Suprapubic skin (tissue), 4 donors: Measurements from ENCODE around the gene FAM120B. TPM values are rescaled to one million over a fixed set of nuclear protein-coding genes. Genes with fewer than 3 reads are reported as not detected.

ENCODE experiments used
- DNase-seq, 2 donors: peaks; one replicate each; pipeline ENCODE4 v3.0.0-alpha.2; 2019; ENCODE audit warnings: low spot score in 2 of 2
- H3K27ac ChIP-seq: fragments of 200-600 bp; sonication (generic); one replicate; pipeline ENCODE4 v1.5.1; 2019
- H3K27me3 ChIP-seq: fragments of 200-600 bp; sonication (generic); one replicate; pipeline ENCODE4 v1.5.1; 2019
- H3K36me3 ChIP-seq: fragments of 200-600 bp; sonication (generic); one replicate; pipeline ENCODE4 v1.5.1; 2019
- H3K4me1 ChIP-seq: fragments of 200-600 bp; sonication (generic); one replicate; pipeline ENCODE4 v1.5.1; 2019
- H3K4me3 ChIP-seq: fragments of 200-600 bp; sonication (generic); one replicate; pipeline ENCODE4 v1.5.1; 2019; ENCODE audit warnings: mild to moderate bottlenecking
- H3K9me3 ChIP-seq: fragments of 200-600 bp; sonication (generic); one replicate; pipeline ENCODE4 v1.5.1; 2019
- EP300 ChIP-seq: sonication (generic); formaldehyde crosslinking; IDR thresholded peaks from one replicate; pipeline ENCODE4 v1.6.1; 2017; ENCODE audit warnings: antibody characterized with exemption
- POLR2A ChIP-seq, 2 donors: fragments of 450-650 bp; IDR thresholded peaks; one replicate each; pipeline ENCODE4 v1.6.1; 2017; ENCODE audit warnings: antibody characterized with exemption in 2 of 2, mild to moderate bottlenecking in 2 of 2, moderate library complexity in 2 of 2
- POLR2AphosphoS5 ChIP-seq, 3 donors: sonication (generic); formaldehyde crosslinking; IDR thresholded peaks; one replicate each; pipeline ENCODE4 v1.6.1; 2017; ENCODE audit warnings: antibody characterized with exemption in 3 of 3
- WGBS: methylation state at CpG from one replicate; pipeline ENCODE4 v1.1.5; 2018; 5-methylcytosine and 5-hydroxymethylcytosine counted together
- total RNA-seq, 4 donors: library from RNA; depleted of rRNA; stranded (reverse); fragments of >200 nt; gene quantifications; one replicate each; pipeline ENCODE4 v1.1.0, GENCODE V29; 2016
- TF ChIP-seq, protein P1 (sequence below), 2 donors: fragments of 200-600 bp in 1 of 2; fragments of 450-650 bp in 1 of 2; sonication (generic) in 1 of 2; IDR thresholded peaks; one replicate each; pipeline ENCODE4 v1.5.1; 2016 to 2019; ENCODE audit warnings: antibody characterized with exemption in 2 of 2, mild to moderate bottlenecking in 1 of 2, moderate library complexity in 1 of 2

FAM120B gene
- total RNA-seq, 4 donors from 2014 or later: 19.9 to 55.4 (median 27.6) TPM

DNA sequence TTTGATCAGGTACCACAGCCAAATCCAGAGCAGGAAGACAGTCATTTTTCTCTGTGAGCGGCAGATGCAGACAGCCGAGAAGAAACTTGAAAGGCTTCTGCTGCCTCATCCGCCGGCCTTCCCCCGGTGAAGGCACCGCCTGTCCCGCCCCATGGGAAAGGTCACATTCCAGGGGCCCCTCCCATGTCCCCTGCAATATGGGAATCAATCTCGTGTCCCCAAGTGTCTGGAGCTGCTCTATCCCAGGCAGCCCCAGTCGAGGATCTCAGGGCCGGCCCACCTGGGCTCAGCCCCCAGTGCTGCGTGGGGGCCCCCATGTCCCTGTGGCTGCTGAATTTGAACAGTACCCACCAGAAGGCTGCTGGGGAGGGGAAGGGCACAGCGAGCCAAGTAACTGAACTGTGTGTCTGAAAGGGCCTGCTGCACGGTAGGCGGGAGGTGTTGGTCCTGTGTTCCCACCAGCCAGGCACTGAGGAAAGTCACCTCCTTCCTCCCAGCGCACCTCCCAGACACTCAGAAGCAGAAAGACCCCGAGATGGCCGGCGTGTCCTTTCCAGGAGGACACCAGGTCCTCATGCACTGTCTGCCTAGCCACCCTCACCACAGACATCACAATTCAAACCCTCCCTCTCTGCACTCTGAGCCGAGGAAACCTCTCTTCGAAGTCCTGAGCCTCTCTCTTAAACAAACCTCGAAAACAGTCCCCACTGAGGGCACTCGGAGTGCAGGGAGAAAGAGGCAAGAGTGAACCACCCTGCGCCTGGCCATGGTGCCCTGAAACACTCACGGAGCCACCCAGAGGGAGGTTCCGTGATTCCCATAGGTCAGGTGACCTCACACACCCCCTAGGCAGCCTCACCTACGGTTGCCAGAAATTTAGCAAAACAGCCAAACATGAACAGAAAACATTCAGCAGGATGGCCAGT is 147.3 kb downstream of the FAM120B start:
- Histone ChIP-seq H3K27ac (no peak overlapping the region), H3K27me3 (peaks cover 6% of the 10 kb centered on the region), H3K9me3 (no peaks in the 10 kb centered on the region), H3K36me3 (no peaks in the 10 kb centered on the region), H3K4me3 (no peak overlapping the region), H3K4me1 (no peaks in the 10 kb centered on the region)
- WGBS: 77% methylated on average over 25 of the region's 26 CpGs
- peak in 1 of 2 donors; percentile 71 for DNase-seq
- TF ChIP-seq, protein P1, sequence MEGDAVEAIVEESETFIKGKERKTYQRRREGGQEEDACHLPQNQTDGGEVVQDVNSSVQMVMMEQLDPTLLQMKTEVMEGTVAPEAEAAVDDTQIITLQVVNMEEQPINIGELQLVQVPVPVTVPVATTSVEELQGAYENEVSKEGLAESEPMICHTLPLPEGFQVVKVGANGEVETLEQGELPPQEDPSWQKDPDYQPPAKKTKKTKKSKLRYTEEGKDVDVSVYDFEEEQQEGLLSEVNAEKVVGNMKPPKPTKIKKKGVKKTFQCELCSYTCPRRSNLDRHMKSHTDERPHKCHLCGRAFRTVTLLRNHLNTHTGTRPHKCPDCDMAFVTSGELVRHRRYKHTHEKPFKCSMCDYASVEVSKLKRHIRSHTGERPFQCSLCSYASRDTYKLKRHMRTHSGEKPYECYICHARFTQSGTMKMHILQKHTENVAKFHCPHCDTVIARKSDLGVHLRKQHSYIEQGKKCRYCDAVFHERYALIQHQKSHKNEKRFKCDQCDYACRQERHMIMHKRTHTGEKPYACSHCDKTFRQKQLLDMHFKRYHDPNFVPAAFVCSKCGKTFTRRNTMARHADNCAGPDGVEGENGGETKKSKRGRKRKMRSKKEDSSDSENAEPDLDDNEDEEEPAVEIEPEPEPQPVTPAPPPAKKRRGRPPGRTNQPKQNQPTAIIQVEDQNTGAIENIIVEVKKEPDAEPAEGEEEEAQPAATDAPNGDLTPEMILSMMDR (IDR thresholded peaks at IDR 0.05): no peak
- TF ChIP-seq POLR2AphosphoS5 (IDR thresholded peaks at IDR 0.05) (no peak), POLR2A (IDR thresholded peaks at IDR 0.05) (no peak)

DNA sequence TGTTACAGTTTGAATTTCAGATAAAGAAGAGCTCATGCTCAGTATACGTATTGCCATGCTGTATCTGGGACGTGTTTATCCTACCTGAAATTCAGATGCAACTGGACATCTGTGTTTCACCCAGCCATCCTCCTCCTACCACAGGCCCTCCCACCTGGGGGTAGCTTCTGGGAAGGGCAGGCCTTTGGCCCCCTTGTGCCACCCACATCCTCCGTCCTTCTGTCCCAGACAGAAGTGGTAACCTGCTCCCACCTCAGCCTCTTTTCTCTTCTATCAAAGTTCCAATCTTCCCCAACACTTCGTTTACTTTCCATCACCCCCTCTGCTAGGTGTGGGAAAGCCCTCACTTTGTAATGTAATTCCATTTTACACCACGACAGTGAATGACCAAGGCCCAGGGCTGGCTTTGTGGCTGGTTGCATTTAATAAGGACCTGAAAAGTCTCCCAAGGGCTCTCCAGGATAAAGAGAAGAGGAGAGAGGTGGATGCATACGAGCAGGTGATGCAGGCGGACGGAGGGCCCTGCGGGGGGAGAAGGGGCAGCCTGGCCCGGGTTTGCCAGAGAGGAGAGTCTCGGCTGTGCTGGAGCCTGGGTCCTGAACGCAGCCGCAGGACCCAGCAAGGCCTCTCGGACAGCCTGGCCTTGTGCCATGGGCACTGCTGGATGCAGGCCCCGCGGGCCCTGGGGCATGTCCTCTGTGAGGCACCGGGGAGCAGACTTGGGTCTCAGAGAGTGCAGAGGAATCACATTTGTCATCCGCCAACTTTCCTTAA is 148.1 kb downstream of the FAM120B start:
- no peaks in the 10 kb centered on the region for H3K4me1 ChIP-seq
- no peak for TF ChIP-seq EP300
- TF ChIP-seq POLR2AphosphoS5 (IDR thresholded peaks at IDR 0.05): no peak
- TF ChIP-seq, protein P1 (IDR thresholded peaks at IDR 0.05): no peak
- peaks cover 6% of the 10 kb centered on the region for H3K27me3 ChIP-seq
- H3K36me3 ChIP-seq: no peaks in the 10 kb centered on the region
- WGBS: 79% methylated on average over 18 of the region's 18 CpGs
- DNase-seq: peak in 1 of 2 donors; percentile 37
- no peaks in the 10 kb centered on the region for H3K9me3 ChIP-seq
- H3K4me3 ChIP-seq: no peak overlapping the region
- no peak overlapping the region for H3K27ac ChIP-seq

DNA sequence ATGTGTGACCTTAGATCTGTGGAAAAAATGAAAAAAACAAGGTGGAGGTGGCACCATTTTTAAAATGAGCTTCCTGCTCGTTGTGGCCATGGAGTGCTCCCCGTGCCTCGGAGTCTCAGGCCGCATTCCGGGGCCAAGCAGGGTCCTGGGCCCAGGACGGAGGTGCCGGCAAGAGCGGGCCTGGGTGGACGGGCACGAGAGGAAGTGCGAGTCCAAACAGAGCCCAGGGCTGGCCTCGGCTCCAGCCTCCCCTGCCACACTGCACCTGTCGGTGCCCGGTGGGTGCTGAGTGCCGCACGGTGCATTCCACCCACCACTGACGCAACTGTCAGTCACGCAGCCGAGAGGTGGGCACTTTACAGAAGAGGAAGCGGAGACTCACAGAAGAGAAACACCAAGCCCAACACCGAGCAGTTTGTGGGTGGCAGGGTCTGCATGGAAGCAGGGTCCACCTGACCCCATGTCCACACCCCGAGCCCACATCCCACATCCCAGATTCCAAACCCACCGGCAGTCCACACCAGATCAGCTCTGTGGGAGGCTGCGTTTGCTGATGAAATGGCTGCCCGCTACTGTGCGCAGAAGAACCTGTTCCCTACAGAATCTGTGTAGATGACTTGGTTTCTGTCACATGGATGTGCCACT is 148.9 kb downstream of the FAM120B start:
- Histone ChIP-seq H3K4me1 (no peaks in the 10 kb centered on the region), H3K4me3 (no peak overlapping the region), H3K27me3 (peaks cover 6% of the 10 kb centered on the region), H3K9me3 (no peaks in the 10 kb centered on the region), H3K36me3 (no peaks in the 10 kb centered on the region), H3K27ac (no peak overlapping the region)
- TF ChIP-seq, protein P1 (IDR thresholded peaks at IDR 0.05): no peak
- TF ChIP-seq POLR2AphosphoS5 (IDR thresholded peaks at IDR 0.05) (no peak), POLR2A (IDR thresholded peaks at IDR 0.05) (no peak), EP300 (no peak)
- 93% methylated on average over 17 of the region's 26 CpGs for WGBS
- peak in 1 of 2 donors; percentile 71 for DNase-seq

DNA sequence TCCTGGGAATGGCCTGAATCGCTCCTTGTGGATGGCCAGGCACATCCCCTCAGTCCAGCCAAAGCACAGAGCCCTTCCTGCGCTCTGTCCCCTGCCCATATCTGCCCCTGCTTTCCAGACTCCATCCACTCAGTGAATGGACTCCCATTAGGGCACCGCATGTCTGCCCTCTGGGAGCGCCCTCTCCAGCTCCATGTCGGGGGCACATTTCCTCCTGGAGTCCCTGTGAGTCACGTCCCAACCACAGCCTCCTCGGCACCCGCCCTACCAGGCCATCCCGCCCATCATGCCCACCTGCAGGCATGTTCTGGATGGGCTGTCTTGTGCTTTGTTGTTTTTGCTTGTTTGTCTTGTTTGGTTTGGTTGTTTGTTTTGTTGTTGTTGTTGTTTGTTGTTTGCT is 149.8 kb downstream of the FAM120B start:
- Histone ChIP-seq H3K27ac (no peak overlapping the region), H3K9me3 (no peaks in the 10 kb centered on the region), H3K4me3 (no peak overlapping the region), H3K36me3 (no peaks in the 10 kb centered on the region), H3K4me1 (no peaks in the 10 kb centered on the region), H3K27me3 (peaks cover 9% of the 10 kb centered on the region)
- WGBS: 96% methylated on average over 8 of the region's 9 CpGs
- DNase-seq: peak in 1 of 2 donors; percentile 64
- TF ChIP-seq POLR2AphosphoS5 (IDR thresholded peaks at IDR 0.05) (no peak), EP300 (no peak), POLR2A (IDR thresholded peaks at IDR 0.05) (no peak)
- TF ChIP-seq, protein P1 (IDR thresholded peaks at IDR 0.05): no peak

Other genes starting within 250 kb of the FAM120B start
- 10 to 100 TPM; 32.6 to 75.6 (median 46.9) TPM for gene DLL1, start 15.7 kb upstream of the FAM120B start, total RNA-seq
- 100 to 1,000 TPM; 127 to 201 (median 193) TPM for gene PSMB1, start 246.5 kb downstream of the FAM120B start, total RNA-seq
- 10 to 100 TPM; 13.3 to 33.7 (median 20.5) TPM for gene TBP, start 247.6 kb downstream of the FAM120B start, total RNA-seq